ENCODE data around the gene GPR3. TPM values are rescaled to one million over a fixed set of nuclear protein-coding genes. Genes with fewer than 3 reads are reported as not detected.

The GPR3 gene
- total and polyA plus RNA-seq, 2 of the 8 experiments (the other 6 are each of a cell fraction or from before 2014, with no cell fraction given), result 9.9 to 26.5 TPM

DNA sequence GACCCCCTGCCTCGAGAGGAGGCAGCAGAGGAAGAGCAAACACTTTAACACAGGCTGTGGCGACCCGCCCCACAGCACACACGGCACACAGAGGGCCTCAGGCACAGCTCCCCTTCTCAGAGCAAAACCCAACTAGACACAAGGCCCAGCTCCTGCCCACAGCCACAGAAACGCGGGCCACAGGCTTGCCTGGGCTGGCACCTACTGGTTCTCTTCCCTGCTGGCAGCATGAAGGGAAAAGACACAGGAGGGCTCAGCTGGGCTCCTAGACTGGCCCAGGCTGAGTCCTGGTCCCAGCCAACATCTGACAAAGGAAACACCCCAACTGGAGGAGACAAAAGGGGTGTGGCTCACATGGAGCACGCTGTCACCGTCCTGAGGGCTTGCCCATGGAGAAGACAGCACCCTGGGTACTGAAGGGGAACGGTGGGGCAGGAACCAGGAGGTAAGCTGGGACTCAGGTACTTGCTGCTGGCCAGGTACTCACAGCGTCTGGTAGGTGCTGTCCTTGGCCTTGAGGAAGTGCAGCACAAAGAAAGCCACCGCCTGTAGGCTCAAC, 12.8 kb upstream of the GPR3 start:
- H3K4ac ChIP-seq (replicated peaks; ENCODE audit: insufficient read length, low read depth, low read length), result no peak overlapping the region
- peaks cover 0 to 16% (median 9%) of the 10 kb centered on the region in 4 experiments; a peak in 6 of 7 replicates for H3K27me3 ChIP-seq (replicated peaks in 1 of 4; ENCODE audit: control insufficient read depth in 3 of 4, extremely low read depth in 1 of 4, insufficient read depth in 3 of 4, low read length in 3 of 4)
- H2AFZ ChIP-seq (ENCODE audit: low read length), result no peak overlapping the region
- no peak overlapping the region for H4K91ac ChIP-seq (replicated peaks; ENCODE audit: insufficient read length, low read length)
- H2BK5ac ChIP-seq (ENCODE audit: low read depth, low read length), result no peak overlapping the region
- no peak overlapping the region; the same call in 1 of the 2 replicates for H2BK12ac ChIP-seq (ENCODE audit: low read depth, low read length)
- H2BK120ac ChIP-seq (replicated peaks; ENCODE audit: low read depth, low read length), result no peak overlapping the region
- CTCF ChIA-PET (ENCODE audit: partially characterized antibody), result interaction anchor here (0.9 to 18.9 kb wide), 10 partner anchors 8 to 177 kb away, joined by 3 to 625 read pairs (median 4); partner anchors contain the start of genes FCN3, GPR3 and MAP3K6
- H3K56ac ChIP-seq (replicated peaks; ENCODE audit: insufficient read length, low read depth, low read length), result no peak overlapping the region
- H3K27ac ChIP-seq (ENCODE audit: low read depth, low read length), result no peak overlapping the region
- POLR2A ChIA-PET (ENCODE audit: partially characterized antibody), result interaction anchor here (1.1 to 1.3 kb wide), 2 partner anchors 11 to 143 kb away, joined by 3 to 4 read pairs; no protein-coding TSS in a partner anchor
- H3K79me1 ChIP-seq (ENCODE audit: low read depth, low read length), result no peaks in the 10 kb centered on the region
- H2BK15ac ChIP-seq (ENCODE audit: low read length), result peak overlapping the region; percentile 97
- H3K4me3 ChIP-seq (ENCODE audit: extremely low read depth in 1 of 4, insufficient read depth in 2 of 4, low read depth in 3 of 4, low read length in 4 of 4), result no peak overlapping the region
- H4K5ac ChIP-seq (ENCODE audit: insufficient read length, low read depth, low read length), result peak overlapping the region; percentile 8
- H3K9ac ChIP-seq (replicated peaks in 1 of 4; ENCODE audit: extremely low read depth in 1 of 4, low read depth in 3 of 4, low read length in 3 of 4), result no peak overlapping the region
- no peak overlapping the region for H3K14ac ChIP-seq (ENCODE audit: insufficient read length)
- no peak for FAIRE-seq
- H3K36me3 ChIP-seq (ENCODE audit: control insufficient read depth in 2 of 4, insufficient read depth in 4 of 4, low read length in 3 of 4), result no peaks in the 10 kb centered on the region
- H4K20me1 ChIP-seq (replicated peaks in 1 of 2; ENCODE audit: control insufficient read depth in 1 of 2, insufficient read depth in 2 of 2, low read length in 2 of 2), result no peaks in the 10 kb centered on the region
- no peaks in the 10 kb centered on the region for H3K79me2 ChIP-seq (ENCODE audit: control insufficient read depth in 1 of 2, insufficient read depth in 2 of 2, low read length in 2 of 2)
- H4K8ac ChIP-seq (ENCODE audit: extremely low read depth, insufficient read depth, low read length), result 0 out of 2 replicates have a peak overlapping the region, but pooled peaks have one; percentile 57
- H2AK5ac ChIP-seq (ENCODE audit: low read depth, low read length), result no peak overlapping the region
- H3K4me2 ChIP-seq (ENCODE audit: insufficient read depth in 1 of 2, low read depth in 2 of 2, low read length in 2 of 2), result no peak overlapping the region
- 86% methylated on average over 11 of the region's 11 CpGs; no CpG with 5 or more reads in 1 of the 2 experiments for WGBS, 2 experiments (ENCODE audit: extremely low coverage in 1 of 2, insufficient coverage in 1 of 2, insufficient read length in 1 of 2, insufficient replicate concordance in 2 of 2, low coverage in 1 of 2, low lambda C conversion rate in 2 of 2, missing lambda C conversion rate in 1 of 2)
- no peak overlapping the region for H3K23ac ChIP-seq (ENCODE audit: insufficient read length)
- no peak overlapping the region for H3K18ac ChIP-seq (ENCODE audit: extremely low read depth, low read length)
- peaks cover 4% of the 10 kb centered on the region; the same call in 1 of the 2 replicates for H3K23me2 ChIP-seq (ENCODE audit: low read depth, low read length)
- H3K4me1 ChIP-seq (replicated peaks in 1 of 4; ENCODE audit: control insufficient read depth in 3 of 4, insufficient read depth in 4 of 4, low read length in 3 of 4), result peaks cover 0 to 7% (median under 1%) of the 10 kb centered on the region in 4 experiments; a peak in 2 of 7 replicates
- no peak for DNase-seq (ENCODE audit: low read depth in 1 of 2, low spot score in 2 of 2)
- no peak overlapping the region for H2BK20ac ChIP-seq (ENCODE audit: low read length)
- H3K9me3 ChIP-seq (ENCODE audit: insufficient read depth in 2 of 2, low read depth in 1 of 2, low read length in 1 of 2), result no peaks in the 10 kb centered on the region
- no peak for TF ChIP-seq RNF2 (IDR thresholded peaks at IDR 0.05; ENCODE audit: borderline replicate concordance, low read depth, low read length, missing control alignments, poor library complexity, severe bottlenecking)

Data from H1 (cell line).